Measurements from ENCODE around the gene PIK3C2G. TPM values are rescaled to one million over a fixed set of nuclear protein-coding genes. Genes with fewer than 3 reads are reported as not detected.
A peak's percentile ranks its signal among the peaks of the same experiment; 100 is the strongest.

Gene PIK3C2G
- total and polyA plus RNA-seq, 2 of the 4 experiments (the other 2 are of a cell fraction), result not detected

GRCh38 chr12:18576648-18577047 is 315.3 kb downstream of the PIK3C2G start:
- no peak overlapping the region for H2AK9ac ChIP-seq (replicated peaks; ENCODE audit: low read depth, low read length, poor library complexity)
- WGBS, 2 experiments (ENCODE audit: extremely low coverage in 2 of 2, insufficient read length in 1 of 2), result 83% methylated on average over 1 of the region's 1 CpG; no CpG with 5 or more reads in 1 of the 2 experiments
- peak overlapping the region; percentile 76; the same call in 1 of the 2 replicates for H4K5ac ChIP-seq (ENCODE audit: low read depth, low read length)
- H3K4me2 ChIP-seq (ENCODE audit: low read depth, low read length), result no peak overlapping the region
- no peaks in the 10 kb centered on the region for H3K79me1 ChIP-seq (ENCODE audit: low read depth in 1 of 2, low read length in 2 of 2)
- ChIA-PET CTCF (no interaction called here), POLR2A (ENCODE audit: unreplicated experiment) (no interaction called here)
- dilution Hi-C loops (cut with HindIII; ENCODE audit: low sequenced_read_pairs, unreplicated experiment), result no loop called here
- H4K91ac ChIP-seq (ENCODE audit: insufficient read depth, low read depth, low read length), result no peak overlapping the region; the same call in 1 of the 2 replicates
- no peaks in the 10 kb centered on the region for H3K36me3 ChIP-seq (ENCODE audit: control insufficient read depth, insufficient read depth, low read length)
- no peak overlapping the region for H3K56ac ChIP-seq (ENCODE audit: extremely low read depth, insufficient read depth, low read length)
- H3K27me3 ChIP-seq (ENCODE audit: control insufficient read depth, insufficient read depth, low read length), result no peaks in the 10 kb centered on the region
- no peak overlapping the region for H2AK5ac ChIP-seq (ENCODE audit: low read depth, low read length)
- no peak overlapping the region for H3K9ac ChIP-seq (ENCODE audit: low read depth, low read length)
- no peak overlapping the region for H3K4ac ChIP-seq (ENCODE audit: low read depth, low read length)
- H3K4me1 ChIP-seq (ENCODE audit: control insufficient read depth, insufficient read depth, low read length), result peaks cover 11% of the 10 kb centered on the region
- H3K23ac ChIP-seq (ENCODE audit: low read depth, low read length), result no peak overlapping the region
- TF ChIP-seq MAFK (IDR thresholded peaks at IDR 0.05; ENCODE audit: low read depth, low read length), result no peak
- TF ChIP-seq CEBPB (IDR thresholded peaks at IDR 0.05; ENCODE audit: low read depth, low read length), result no peak
- no peak for TF ChIP-seq SMC3 (IDR thresholded peaks at IDR 0.05; ENCODE audit: low read depth, low read length)
- no peak for TF ChIP-seq MAZ (IDR thresholded peaks at IDR 0.05; ENCODE audit: borderline replicate concordance, low read depth, low read length)
- no peak for TF ChIP-seq RCOR1 (IDR thresholded peaks at IDR 0.05; ENCODE audit: insufficient replicate concordance, low read length)
- no peak for TF ChIP-seq NFE2L2 (IDR thresholded peaks at IDR 0.05; ENCODE audit: low read depth, low read length)
- no peak for TF ChIP-seq RFX5 (IDR thresholded peaks at IDR 0.05; ENCODE audit: low read depth, low read length)
- TF ChIP-seq MXI1 (IDR thresholded peaks at IDR 0.05; ENCODE audit: borderline replicate concordance, low read depth, low read length), result no peak
- H4K8ac ChIP-seq (ENCODE audit: low read depth in 2 of 2, low read length in 2 of 2), result peak overlapping the region in 1 of 2 experiments; percentile 30; a peak in 1 of 4 replicates
- H2BK5ac ChIP-seq (ENCODE audit: low read depth, low read length, poor library complexity, severe bottlenecking), result peak overlapping the region; percentile 73
- no peaks in the 10 kb centered on the region for H3K9me3 ChIP-seq (ENCODE audit: control insufficient read depth, insufficient read depth, low read length)
- H3K4me3 ChIP-seq (ENCODE audit: insufficient read depth, low read depth, low read length), result no peak overlapping the region
- peak overlapping the region; percentile 66; the same call in 1 of the 2 replicates for H3K18ac ChIP-seq (ENCODE audit: low read depth, low read length)
- H3K9me1 ChIP-seq (ENCODE audit: insufficient read depth, low read length), result no peaks in the 10 kb centered on the region
- H2BK120ac ChIP-seq (ENCODE audit: low read depth, low read length), result peak overlapping the region; percentile 42; the same call in 1 of the 2 replicates
- no peak overlapping the region for H2BK20ac ChIP-seq (ENCODE audit: low read depth, low read length)
- ATAC-seq (ENCODE audit: low read depth) (no peak), DNase-seq (no peak)
- no TSS peak for BruUV-seq (replicated peaks)
- intact Hi-C loops (cut with micrococcal nuclease), result no loop called here
- no peak overlapping the region for H2AFZ ChIP-seq (replicated peaks; ENCODE audit: low read length, poor library complexity)
- H3K27ac ChIP-seq (ENCODE audit: insufficient read depth, low read length), result no peak overlapping the region
- H3K14ac ChIP-seq (replicated peaks; ENCODE audit: low read depth, low read length), result no peak overlapping the region; the same call in 1 of the 2 replicates
- H4K20me1 ChIP-seq (ENCODE audit: insufficient read depth, low read length), result no peaks in the 10 kb centered on the region
- no peak overlapping the region for H2BK15ac ChIP-seq (ENCODE audit: low read depth, low read length)
- in situ Hi-C loops (cut with MboI; ENCODE audit: low sequenced_read_pairs), result no loop called here

All from IMR-90 (cell line).